ENCODE measurements around the gene KCNK10. TPM values are rescaled to one million over a fixed set of nuclear protein-coding genes. Genes with fewer than 3 reads are reported as not detected.

The KCNK10 gene
- total and polyA plus RNA-seq, 2 of the 8 experiments (the other 6 are each of a cell fraction or from before 2014, with no cell fraction given), result 0.45 to 0.63 TPM

DNA sequence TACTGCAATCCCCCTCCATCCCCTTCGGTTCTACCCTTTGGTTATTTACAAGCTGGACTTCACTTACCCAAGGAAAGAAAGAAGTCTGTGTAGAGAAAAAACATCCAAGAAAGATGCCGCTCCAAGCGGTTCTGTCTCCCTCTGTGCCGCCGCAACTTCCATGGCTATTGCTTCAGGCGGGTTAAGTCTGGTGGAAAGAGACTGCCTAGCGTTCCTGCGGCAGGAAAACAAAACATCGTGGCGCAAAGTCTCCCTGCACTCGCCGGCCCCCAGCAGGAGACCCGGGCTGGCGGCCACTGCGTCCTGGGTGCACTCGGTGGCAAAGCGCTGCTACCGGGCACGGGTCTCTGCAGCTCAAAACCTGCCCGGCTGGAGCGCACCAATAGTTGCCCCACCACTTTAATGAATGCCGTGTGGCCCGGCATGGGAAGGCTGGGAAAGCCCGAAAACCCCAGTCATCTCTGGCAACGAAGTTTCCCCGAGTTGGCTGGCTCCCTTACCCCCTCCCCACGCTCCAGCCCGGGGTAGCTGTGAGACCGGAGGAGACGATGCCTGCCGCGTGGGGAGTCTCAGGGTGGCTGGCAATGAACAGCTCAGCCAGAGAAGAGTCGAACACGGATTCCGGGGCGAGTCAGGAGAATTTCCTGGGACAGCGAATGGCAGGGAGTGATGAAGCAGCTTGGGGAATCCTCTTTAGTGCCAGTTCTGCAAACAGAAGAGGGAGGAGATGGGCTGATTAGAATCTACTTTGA, 3.5 kb upstream of the KCNK10 start (continued):
- TF ChIP-seq SRF (IDR thresholded peaks at IDR 0.05; ENCODE audit: low read depth, low read length) (no peak), RBBP5 (IDR thresholded peaks at IDR 0.05; ENCODE audit: borderline replicate concordance, low read depth, low read length) (0 out of 2 replicates have a peak, but pooled peaks have one; percentile 19), KDM4A (IDR thresholded peaks at IDR 0.05; ENCODE audit: low read depth, low read length, severe bottlenecking) (peak; percentile 87), SAP30 (IDR thresholded peaks at IDR 0.05; ENCODE audit: insufficient read depth, insufficient replicate concordance, low read length) (no peak), NRF1 (IDR thresholded peaks at IDR 0.05; ENCODE audit: low read depth, low read length) (no peak), TAF7 (optimal IDR thresholded peaks at IDR 0.05; ENCODE audit: borderline replicate concordance, low read depth, low read length) (no peak), TBP (IDR thresholded peaks at IDR 0.05; ENCODE audit: low read depth, low read length) (no peak), EZH2 (IDR thresholded peaks at IDR 0.05; ENCODE audit: low read depth, low read length, severe bottlenecking) (peak; percentile 89), MAFK (IDR thresholded peaks at IDR 0.05; ENCODE audit: low read depth, low read length) (no peak), SUZ12 (IDR thresholded peaks at IDR 0.05; ENCODE audit: low read length) (peak; percentile 88), CREB1 (IDR thresholded peaks at IDR 0.05) (no peak), RNF2 (IDR thresholded peaks at IDR 0.05; ENCODE audit: borderline replicate concordance, low read depth, low read length, missing control alignments, poor library complexity, severe bottlenecking) (peak; percentile 43), PHF8 (conservative IDR thresholded peaks at IDR 0.05; ENCODE audit: low read depth, low read length) (no peak), SIN3A (conservative IDR thresholded peaks at IDR 0.05 in 1 of 2, IDR thresholded peaks at IDR 0.05 in 1 of 2; ENCODE audit: low read depth in 1 of 2, low read length in 2 of 2) (no peak), SP1 (IDR thresholded peaks at IDR 0.05; ENCODE audit: low read depth, low read length) (no peak), BACH1 (IDR thresholded peaks at IDR 0.05; ENCODE audit: low read length) (no peak), HDAC2 (IDR thresholded peaks at IDR 0.05; ENCODE audit: borderline replicate concordance in 1 of 2, low read depth in 2 of 2, low read length in 2 of 2) (no peak), ZNF274 (IDR thresholded peaks at IDR 0.05; ENCODE audit: borderline replicate concordance, extremely low read depth, low read length) (no peak)
- TF ChIP-seq, protein P1, sequence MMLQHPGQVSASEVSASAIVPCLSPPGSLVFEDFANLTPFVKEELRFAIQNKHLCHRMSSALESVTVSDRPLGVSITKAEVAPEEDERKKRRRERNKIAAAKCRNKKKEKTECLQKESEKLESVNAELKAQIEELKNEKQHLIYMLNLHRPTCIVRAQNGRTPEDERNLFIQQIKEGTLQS (IDR thresholded peaks at IDR 0.05; ENCODE audit: insufficient read depth, low read depth, low read length), result no peak

Measured in H1 (cell line).